Karpas-422 (cell line): ENCODE results near the gene FAM107A. TPM values are rescaled to one million over a fixed set of nuclear protein-coding genes. Genes with fewer than 3 reads are reported as not detected.

Source experiments
- DNase-seq: peaks from one replicate; pipeline ENCODE4 v3.0.0-alpha.2; 2015
- H2AFZ ChIP-seq: fragments of 200-600 bp; sonication (generic); 2 replicates; pipeline ENCODE4 v1.6.1; 2014; ENCODE audit warnings: antibody characterized with exemption, low read length, mixed read lengths
- H3K27ac ChIP-seq: fragments of 200-600 bp; sonication (generic); 2 replicates; pipeline ENCODE4 v1.5.1; 2014; ENCODE audit warnings: mild to moderate bottlenecking, low read length, moderate library complexity
- H3K27me3 ChIP-seq: fragments of 200-600 bp; sonication (generic); 2 replicates; pipeline ENCODE4 v1.6.1; 2014; ENCODE audit warnings: low read length, mixed read lengths
- H3K36me3 ChIP-seq: fragments of 200-600 bp; sonication (generic); 2 replicates; pipeline ENCODE4 v1.6.1; 2014; ENCODE audit warnings: low read length, mixed read lengths; ENCODE audit not compliant: insufficient read depth
- H3K4me1 ChIP-seq: fragments of 200-600 bp; sonication (generic); 2 replicates; pipeline ENCODE4 v1.6.1; 2014; ENCODE audit warnings: mild to moderate bottlenecking, low read length, mixed read lengths
- H3K4me2 ChIP-seq: fragments of 200-600 bp; sonication (generic); 2 replicates; pipeline ENCODE4 v1.6.1; 2014; ENCODE audit warnings: low read length, low read depth, mild to moderate bottlenecking; ENCODE audit not compliant: poor library complexity, severe bottlenecking
- H3K4me3 ChIP-seq: fragments of 200-600 bp; sonication (generic); 2 replicates; pipeline ENCODE4 v1.5.1; 2014; ENCODE audit warnings: mild to moderate bottlenecking, antibody characterized with exemption, low read length, mixed read lengths
- H3K79me2 ChIP-seq: fragments of 200-600 bp; sonication (generic); 2 replicates; pipeline ENCODE4 v1.6.1; 2014; ENCODE audit warnings: mild to moderate bottlenecking, low read length, mixed read lengths
- H3K9ac ChIP-seq: fragments of 200-600 bp; sonication (generic); 2 replicates; pipeline ENCODE4 v1.6.0; 2014; ENCODE audit warnings: low read length
- H3K9me2 ChIP-seq: fragments of 200-600 bp; sonication (generic), shearing (Covaris generic); replicated peaks from 2 replicates; pipeline ENCODE4 v1.6.0; 2014; ENCODE audit warnings: mild to moderate bottlenecking, low read length, moderate library complexity; ENCODE audit not compliant: insufficient read depth
- H3K9me3 ChIP-seq: fragments of 300-700, 200-600 bp; sonication (generic); 2 replicates; pipeline ENCODE4 v1.6.1; 2014; ENCODE audit warnings: low read length, mixed read lengths
- H4K20me1 ChIP-seq: fragments of 200-600 bp; sonication (generic); 2 replicates; pipeline ENCODE4 v1.6.1; 2014; ENCODE audit warnings: mild to moderate bottlenecking, antibody characterized with exemption, low read length, low read depth; ENCODE audit not compliant: insufficient read depth
- total RNA-seq: library from RNA; depleted of rRNA; stranded (reverse); fragments of >200 nt; shearing (Covaris generic); gene quantifications from 2 replicates; pipeline ENCODE4 v1.2.3, GENCODE V29; 2014; ENCODE audit warnings: low replicate concordance

The FAM107A gene
- total RNA-seq, 1 experiment from 2014 or later, result not detected

DNA sequence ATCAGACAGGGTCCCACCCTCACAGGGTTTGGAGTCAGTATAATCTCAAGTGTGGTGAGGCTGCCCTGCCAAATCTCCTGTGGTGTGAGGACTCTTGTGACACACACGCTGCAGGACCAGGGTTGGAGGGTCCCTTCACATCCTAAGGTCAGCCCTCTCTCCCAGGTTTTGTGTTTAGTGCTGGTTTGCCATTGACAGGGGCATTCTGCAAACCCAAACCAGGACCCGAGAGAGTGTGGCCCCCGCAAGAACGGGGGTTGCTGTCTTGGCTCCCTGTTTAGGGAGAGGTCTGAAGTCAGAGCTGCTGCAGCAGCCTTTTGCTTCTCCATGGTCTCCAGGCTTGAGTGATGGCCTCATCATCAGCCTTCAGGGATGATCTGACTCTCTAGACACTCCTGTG, 14.7 kb downstream of the FAM107A start:
- Histone ChIP-seq H3K9ac (no peak overlapping the region), H4K20me1 (no peaks in the 10 kb centered on the region), H3K9me2 (no peaks in the 10 kb centered on the region), H3K27ac (no peak overlapping the region), H3K4me2 (no peak overlapping the region), H3K9me3 (no peaks in the 10 kb centered on the region), H3K4me1 (no peaks in the 10 kb centered on the region), H2AFZ (no peak overlapping the region), H3K36me3 (no peaks in the 10 kb centered on the region), H3K4me3 (no peak overlapping the region), H3K79me2 (no peaks in the 10 kb centered on the region), H3K27me3 (no peaks in the 10 kb centered on the region)
- DNase-seq, result no peak

DNA sequence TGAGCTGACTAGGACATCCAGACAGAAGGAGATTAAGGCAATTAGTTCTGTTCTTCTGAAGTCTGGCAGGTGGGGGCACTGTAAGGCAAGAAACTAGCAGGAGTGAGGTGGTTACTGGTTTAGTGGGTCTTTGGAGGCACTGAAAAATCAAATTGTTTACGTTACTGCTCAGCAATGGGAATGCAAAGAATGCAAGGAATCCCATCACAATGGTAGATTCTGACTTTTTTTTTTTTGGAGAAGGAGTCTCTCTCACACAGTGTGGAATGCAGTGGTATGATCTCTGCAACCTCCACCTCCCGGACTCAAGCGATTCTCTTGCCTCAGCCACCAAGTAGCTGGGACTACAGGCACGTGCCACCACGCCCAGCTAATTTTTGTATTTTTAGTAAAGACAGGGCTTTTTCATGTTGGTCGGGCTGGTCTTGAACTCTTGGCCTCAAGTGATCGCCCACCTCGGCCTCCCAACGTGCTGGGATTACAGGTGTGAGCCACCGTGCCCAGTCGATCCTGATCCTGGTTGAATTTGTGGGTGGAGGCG, 16.4 kb downstream of the FAM107A start:
- Histone ChIP-seq H3K4me2 (no peak overlapping the region), H3K9ac (no peak overlapping the region), H3K79me2 (no peaks in the 10 kb centered on the region), H3K9me2 (no peaks in the 10 kb centered on the region), H3K36me3 (no peaks in the 10 kb centered on the region), H3K9me3 (no peaks in the 10 kb centered on the region), H3K4me3 (no peak overlapping the region), H4K20me1 (no peaks in the 10 kb centered on the region), H2AFZ (no peak overlapping the region), H3K27ac (no peak overlapping the region), H3K27me3 (no peaks in the 10 kb centered on the region), H3K4me1 (no peaks in the 10 kb centered on the region)
- DNase-seq, result peak; percentile 68

DNA sequence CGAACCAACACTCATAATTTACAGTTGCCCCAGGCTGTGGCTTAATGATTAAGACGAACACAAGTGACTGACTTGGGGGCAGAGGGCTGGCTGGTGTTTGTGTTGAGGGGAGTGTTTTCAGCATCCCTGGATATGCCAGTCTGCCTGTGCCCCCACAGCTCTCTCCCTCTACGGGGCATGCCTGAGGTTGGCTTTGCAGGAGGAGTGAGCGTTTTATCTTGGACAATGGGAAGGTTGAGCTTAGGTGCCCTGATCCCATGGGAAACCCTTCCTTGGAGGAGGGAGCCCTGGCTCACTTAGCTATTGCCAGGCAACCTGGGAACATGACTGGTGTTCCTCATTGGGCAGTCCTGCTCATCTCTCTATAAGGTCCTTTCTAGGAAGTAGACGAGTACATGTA, 17.6 kb downstream of the FAM107A start:
- H3K9ac ChIP-seq, result no peak overlapping the region
- no peaks in the 10 kb centered on the region for H3K79me2 ChIP-seq
- no peak overlapping the region for H3K4me2 ChIP-seq
- no peaks in the 10 kb centered on the region for H3K9me3 ChIP-seq
- H2AFZ ChIP-seq, result no peak overlapping the region
- no peak overlapping the region for H3K27ac ChIP-seq
- H3K36me3 ChIP-seq, result no peaks in the 10 kb centered on the region
- H3K27me3 ChIP-seq, result no peaks in the 10 kb centered on the region
- DNase-seq, result no peak
- no peaks in the 10 kb centered on the region for H3K4me1 ChIP-seq
- no peaks in the 10 kb centered on the region for H4K20me1 ChIP-seq
- no peak overlapping the region for H3K4me3 ChIP-seq
- H3K9me2 ChIP-seq, result no peaks in the 10 kb centered on the region

DNA sequence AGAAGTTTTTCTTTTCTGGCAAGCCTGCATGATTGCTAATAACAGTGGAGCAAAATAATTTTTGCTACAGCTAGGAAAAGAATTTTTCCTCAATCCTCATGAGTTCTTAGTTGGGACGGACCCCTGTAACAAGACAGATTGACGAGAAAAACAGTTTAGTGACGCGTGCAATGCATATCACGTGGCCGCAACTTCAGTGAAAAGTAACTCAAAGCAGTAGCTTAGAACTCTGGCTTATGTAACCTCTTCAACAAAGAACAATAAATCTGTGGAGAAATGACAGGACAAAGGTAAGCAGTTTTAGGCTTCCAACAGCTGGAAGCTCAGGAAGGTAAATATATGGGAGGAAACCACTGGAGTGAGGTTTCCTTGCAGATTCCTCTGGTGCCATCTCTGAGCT, 19.7 kb downstream of the FAM107A start:
- H3K4me2 ChIP-seq, result no peak overlapping the region
- no peak overlapping the region for H2AFZ ChIP-seq
- H3K4me3 ChIP-seq, result no peak overlapping the region
- no peaks in the 10 kb centered on the region for H3K79me2 ChIP-seq
- H3K4me1 ChIP-seq, result no peaks in the 10 kb centered on the region
- H3K27ac ChIP-seq, result no peak overlapping the region
- H3K9ac ChIP-seq, result no peak overlapping the region
- no peaks in the 10 kb centered on the region for H4K20me1 ChIP-seq
- H3K9me3 ChIP-seq, result no peaks in the 10 kb centered on the region
- no peak for DNase-seq
- no peaks in the 10 kb centered on the region for H3K9me2 ChIP-seq
- H3K27me3 ChIP-seq, result no peaks in the 10 kb centered on the region
- H3K36me3 ChIP-seq, result no peaks in the 10 kb centered on the region

DNA sequence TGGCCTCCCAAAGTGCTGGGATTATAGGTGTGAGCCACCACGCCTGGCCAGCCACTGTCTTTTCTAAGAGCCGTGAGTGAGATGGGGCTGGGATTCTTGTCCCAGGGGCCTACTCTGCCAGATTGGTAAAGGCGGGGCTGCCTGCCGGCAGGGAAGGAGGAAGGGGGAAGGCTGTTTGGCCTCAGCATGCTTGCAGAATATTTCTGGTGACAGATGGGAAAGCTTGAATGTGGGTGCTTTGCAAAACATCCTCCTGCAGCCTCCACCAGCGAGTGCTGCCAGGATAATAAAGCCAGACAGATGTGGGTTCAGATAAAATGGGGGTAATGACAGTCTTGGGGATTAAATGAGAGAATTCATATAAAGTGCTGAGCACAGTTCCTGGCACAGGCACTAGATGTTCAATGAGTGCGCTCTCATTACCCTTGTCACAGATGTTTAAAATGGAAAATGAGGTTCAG, 20.4 kb downstream of the FAM107A start:
- Histone ChIP-seq H3K9ac (no peak overlapping the region), H3K4me2 (no peak overlapping the region), H3K27me3 (no peaks in the 10 kb centered on the region), H3K4me1 (no peaks in the 10 kb centered on the region), H3K27ac (no peak overlapping the region), H3K4me3 (no peak overlapping the region), H3K36me3 (no peaks in the 10 kb centered on the region), H3K9me2 (no peaks in the 10 kb centered on the region), H4K20me1 (no peaks in the 10 kb centered on the region), H2AFZ (no peak overlapping the region), H3K79me2 (no peaks in the 10 kb centered on the region), H3K9me3 (no peaks in the 10 kb centered on the region)
- no peak for DNase-seq

DNA sequence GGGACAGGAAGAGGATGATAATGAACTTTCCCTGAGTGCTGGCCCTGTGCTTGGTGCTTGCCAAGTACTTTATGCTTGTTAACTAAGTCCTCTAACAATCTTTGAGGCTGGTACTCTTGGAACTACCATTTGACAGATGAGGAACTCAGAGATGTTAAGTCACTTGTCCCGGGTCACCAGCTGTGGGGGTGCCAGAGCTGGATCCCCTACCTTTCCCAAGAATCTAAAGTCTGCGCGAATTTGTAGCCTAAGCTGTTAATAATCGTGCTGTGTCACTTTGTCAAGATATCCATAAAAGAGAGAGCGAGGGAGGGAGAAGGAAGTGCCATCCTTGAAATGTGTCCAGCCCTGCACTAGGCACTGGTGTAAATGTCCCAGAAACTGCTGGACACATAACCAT, 21.2 kb downstream of the FAM107A start:
- H4K20me1 ChIP-seq, result no peaks in the 10 kb centered on the region
- no peak for DNase-seq
- H3K9me3 ChIP-seq, result no peaks in the 10 kb centered on the region
- H3K4me1 ChIP-seq, result no peaks in the 10 kb centered on the region
- no peaks in the 10 kb centered on the region for H3K27me3 ChIP-seq
- no peaks in the 10 kb centered on the region for H3K79me2 ChIP-seq
- no peak overlapping the region for H3K4me3 ChIP-seq
- no peak overlapping the region for H2AFZ ChIP-seq
- H3K27ac ChIP-seq, result no peak overlapping the region
- H3K36me3 ChIP-seq, result no peaks in the 10 kb centered on the region
- H3K4me2 ChIP-seq, result no peak overlapping the region
- no peak overlapping the region for H3K9ac ChIP-seq
- no peaks in the 10 kb centered on the region for H3K9me2 ChIP-seq

DNA sequence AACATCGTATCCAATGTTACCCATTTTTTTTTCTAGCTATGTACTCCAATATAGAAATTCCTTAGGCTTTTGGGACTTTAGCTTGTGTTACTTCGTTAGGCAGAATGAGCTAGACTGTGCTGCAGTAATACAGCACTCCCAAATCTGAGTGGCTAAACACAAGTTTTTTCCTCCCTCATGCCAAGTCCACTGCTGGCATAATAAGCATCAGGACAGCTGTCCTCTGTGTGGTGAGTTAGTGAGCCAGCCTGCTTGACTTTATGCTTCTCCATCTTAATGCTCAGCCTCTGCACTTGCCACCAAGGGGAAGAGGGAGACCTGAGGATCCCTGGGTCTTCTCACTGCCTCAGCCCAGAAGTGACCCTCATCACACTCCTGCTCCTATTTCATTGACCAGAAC, 22.0 kb downstream of the FAM107A start:
- no peak overlapping the region for H3K4me2 ChIP-seq
- H3K27ac ChIP-seq, result no peak overlapping the region
- no peak overlapping the region for H3K9ac ChIP-seq
- no peaks in the 10 kb centered on the region for H4K20me1 ChIP-seq
- H2AFZ ChIP-seq, result no peak overlapping the region
- no peaks in the 10 kb centered on the region for H3K79me2 ChIP-seq
- DNase-seq, result no peak
- H3K9me2 ChIP-seq, result no peaks in the 10 kb centered on the region
- H3K27me3 ChIP-seq, result no peaks in the 10 kb centered on the region
- no peaks in the 10 kb centered on the region for H3K9me3 ChIP-seq
- H3K36me3 ChIP-seq, result no peaks in the 10 kb centered on the region
- no peaks in the 10 kb centered on the region for H3K4me1 ChIP-seq
- no peak overlapping the region for H3K4me3 ChIP-seq

DNA sequence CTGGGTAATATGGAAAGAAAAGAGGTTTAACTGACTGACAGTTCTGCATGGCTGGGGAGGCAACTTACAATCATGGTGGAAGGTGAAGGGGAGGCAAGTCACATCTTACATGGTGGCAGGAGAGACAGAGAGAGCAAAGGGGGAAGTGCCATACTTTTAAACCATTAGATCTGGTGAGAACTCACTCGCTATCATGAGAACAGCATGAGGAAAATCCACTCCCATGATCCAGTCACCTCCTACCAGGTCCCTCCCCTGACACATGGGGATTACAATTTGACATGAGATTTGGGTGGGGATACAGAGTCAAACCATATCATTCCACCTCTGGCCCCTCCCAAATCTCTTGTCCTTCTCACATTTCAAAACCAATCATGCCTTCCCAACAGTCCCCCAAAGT, 24.2 kb downstream of the FAM107A start:
- DNase-seq, result no peak
- Histone ChIP-seq H3K4me2 (no peak overlapping the region), H3K9me3 (no peaks in the 10 kb centered on the region), H2AFZ (no peak overlapping the region), H3K9me2 (no peaks in the 10 kb centered on the region), H3K36me3 (no peaks in the 10 kb centered on the region), H3K4me3 (no peak overlapping the region), H3K9ac (no peak overlapping the region), H3K4me1 (no peaks in the 10 kb centered on the region), H3K27ac (no peak overlapping the region), H3K79me2 (no peaks in the 10 kb centered on the region), H4K20me1 (no peaks in the 10 kb centered on the region), H3K27me3 (no peaks in the 10 kb centered on the region)
